EH (cell line): Measurements from ENCODE around the gene ARL4D.
"Not testable (repeated sequence)": the region's sequence is repeated elsewhere in the genome, so short reads cannot be mapped to it uniquely, and the experiment has no call there.

ENCODE experiments used
- DNase-seq: peaks from one replicate; pipeline ENCODE4 v3.0.0-alpha.2; 2015; ENCODE audit warnings: low read depth

Gene ARL4D

DNA sequence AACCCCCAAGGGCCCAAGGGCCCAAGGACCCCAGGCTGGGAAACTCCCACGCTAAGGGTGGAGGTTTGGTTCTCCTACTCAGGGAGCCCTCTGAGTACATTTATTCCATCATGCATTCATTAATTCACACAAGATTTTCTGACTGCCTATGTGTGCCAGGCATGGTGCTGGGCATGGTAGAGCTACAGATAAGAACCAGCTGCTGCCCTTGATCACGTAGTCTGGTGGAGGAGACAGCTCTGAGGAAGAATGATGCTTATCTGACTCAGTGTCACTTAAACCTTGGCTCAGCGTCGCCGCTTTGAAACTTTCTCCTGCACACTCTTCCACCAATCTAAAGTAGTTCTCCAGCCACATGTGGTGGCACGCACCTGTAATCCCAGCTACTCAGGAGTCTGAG, 3.6 kb upstream of the ARL4D start:
- no peak for DNase-seq

DNA sequence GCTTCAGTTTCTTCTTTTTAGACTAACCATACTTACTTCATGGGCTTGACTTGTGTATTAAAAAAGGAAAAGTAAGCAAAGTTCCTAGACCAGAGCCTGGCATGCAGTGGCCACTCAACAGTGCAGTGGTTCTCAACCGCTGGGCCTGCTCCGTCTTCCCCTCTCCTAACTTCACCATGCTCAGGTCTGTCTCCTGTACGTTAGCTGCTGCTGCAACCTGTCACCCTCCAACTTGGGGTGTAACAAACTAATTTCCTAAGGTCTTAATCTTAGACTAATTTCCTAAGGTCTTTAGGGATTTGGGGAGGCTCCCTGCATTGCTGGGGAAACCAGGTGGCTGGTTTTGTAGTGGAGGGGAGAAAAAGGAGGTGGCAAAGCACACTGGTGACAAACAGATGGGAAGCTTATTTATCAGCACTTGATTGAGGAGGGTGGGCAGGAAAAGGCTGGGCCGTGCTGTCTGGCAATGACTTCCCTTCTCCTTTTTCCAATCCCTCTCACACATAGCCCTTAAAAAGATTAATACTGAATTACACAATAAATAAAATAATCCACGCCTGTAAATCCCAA, 2.2 kb upstream of the ARL4D start:
- DNase-seq: no peak

GRCh38 chr17:43399839-43400328, 1.1 kb downstream of the ARL4D start:
- no peak for DNase-seq

DNA sequence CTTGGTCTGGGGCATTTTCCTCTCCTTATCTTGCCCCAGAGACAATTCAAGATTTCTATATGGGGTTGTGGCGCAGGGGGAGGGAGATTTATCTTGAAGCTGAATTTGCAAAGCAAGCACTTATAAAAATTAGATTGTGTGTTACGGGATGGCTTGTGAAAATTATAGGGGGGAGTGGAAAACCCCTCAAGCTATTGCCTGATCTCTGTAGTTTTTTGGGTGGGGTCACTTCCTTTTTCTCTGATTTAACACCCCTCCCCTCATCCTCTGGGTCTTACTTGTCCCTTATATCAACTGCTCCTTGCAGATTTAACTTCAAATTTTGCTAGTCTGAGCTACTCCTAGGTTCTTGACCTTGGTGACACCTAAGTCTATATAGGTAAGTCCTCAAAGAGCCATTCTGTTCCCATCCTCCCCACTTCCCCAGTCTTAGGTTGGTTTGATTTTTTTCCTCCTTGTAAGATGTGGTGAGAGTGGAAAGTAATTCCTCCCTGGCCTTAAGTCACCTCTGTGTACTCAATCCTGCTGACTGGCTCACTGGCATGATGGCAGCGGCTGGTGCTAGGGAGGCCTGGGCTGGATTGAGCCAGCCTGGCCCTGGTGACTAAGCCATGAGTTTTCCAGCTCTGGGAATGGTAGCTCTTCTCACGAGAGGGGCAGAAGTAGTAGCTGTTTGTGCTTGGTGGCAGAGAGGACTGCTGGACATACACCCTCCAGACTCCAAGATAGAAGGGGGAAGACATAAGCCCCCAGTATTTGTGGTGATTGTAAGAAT, 2.3 kb downstream of the ARL4D start:
- peak; percentile 92 for DNase-seq

GRCh38 chr17:43402078-43402477, 3.3 kb downstream of the ARL4D start:
- no peak for DNase-seq

DNA sequence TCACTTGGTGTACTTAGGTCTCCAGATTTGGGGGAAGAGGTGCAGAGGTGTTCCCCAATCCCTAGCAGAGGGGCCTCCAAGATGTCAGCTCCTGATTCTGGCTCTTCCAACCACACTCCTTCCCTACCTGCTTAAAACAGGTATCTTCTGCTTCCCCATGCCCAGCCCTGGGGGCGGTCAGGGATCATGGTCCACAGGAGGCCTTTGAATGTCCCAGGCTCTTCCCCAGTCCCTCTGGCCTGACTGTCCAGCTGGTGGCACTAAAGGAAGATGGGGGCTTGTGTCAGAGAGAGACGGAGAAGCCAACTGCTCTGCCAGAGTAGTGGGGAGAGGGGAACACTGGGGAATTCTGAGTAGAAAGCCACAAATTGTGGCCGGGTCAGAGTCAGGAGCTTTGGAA, 3.8 kb downstream of the ARL4D start:
- DNase-seq: no peak

- no peak for DNase-seq
Measured at GRCh38 chr17:43403846-43404245, 5.1 kb downstream of the ARL4D start.

DNA sequence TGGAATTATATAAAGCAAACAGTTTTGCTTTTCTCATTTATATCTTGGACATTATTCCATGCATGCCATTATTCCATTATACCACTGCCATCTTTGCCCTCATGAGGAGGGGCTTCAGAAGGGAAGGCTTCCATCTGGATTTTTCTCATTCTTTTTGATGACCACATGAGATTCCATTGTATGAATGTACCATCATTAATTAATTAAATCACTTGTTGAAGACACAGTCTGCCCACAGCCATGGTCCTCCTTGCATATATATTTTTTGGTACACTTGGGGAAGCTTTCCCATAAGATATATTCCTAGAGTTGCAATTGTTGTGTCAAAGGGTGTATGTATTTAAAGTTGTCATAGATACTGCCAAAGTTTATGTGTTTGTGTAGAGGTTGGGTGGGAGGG, 7.1 kb downstream of the ARL4D start:
- peak; percentile 73 for DNase-seq

DNA sequence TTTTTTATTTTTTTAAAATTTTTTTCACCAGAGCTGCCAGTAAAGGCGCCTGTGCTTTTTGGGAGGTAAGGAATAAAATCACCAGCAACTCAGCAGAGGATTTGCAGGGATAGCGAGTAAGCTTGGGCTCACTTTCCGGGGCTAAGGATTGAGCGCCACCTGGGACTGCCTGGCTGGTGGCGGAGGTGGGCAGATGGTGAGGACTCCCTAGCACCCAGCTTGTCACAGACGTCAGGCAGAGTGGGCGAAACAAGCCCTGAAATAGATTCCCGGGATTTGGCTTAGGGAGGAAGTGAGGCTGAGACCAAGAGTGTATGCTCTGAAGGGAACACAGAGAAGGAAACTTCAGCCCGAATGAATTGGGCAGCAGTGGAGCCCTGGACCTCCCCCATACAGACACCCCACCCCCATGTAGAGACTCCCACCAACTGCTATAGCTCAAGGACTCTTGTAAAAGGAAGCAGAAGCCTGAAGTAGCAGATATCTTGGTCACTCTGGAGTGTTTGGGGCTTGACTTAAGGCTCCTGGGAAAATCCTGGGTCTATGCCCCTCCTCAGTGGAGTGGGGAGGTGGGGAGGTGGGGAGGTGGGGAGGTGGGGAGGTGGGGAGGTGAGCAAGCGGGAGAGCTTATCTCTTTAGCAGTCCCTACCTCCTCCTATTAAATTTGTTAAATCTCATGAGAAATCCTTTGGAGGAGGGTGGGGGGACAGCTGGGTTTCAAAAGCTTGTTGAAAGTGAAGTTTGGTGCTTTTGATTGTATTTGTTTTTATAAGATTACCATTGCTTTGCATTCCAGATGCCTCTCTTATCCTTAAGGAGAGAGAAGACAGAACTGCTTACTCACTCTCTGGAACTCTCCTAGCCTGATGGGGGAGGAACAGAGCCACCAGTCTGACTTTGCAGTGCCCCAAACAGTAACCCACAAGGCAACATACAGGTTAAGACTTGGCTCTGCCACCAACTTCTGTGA, 8.2 kb downstream of the ARL4D start:
- DNase-seq: peak; percentile 85

- DNase-seq: no peak
Measured at GRCh38 chr17:43409131-43409530, 10.3 kb downstream of the ARL4D start.

GRCh38 chr17:43410557-43411368, 12.0 kb downstream of the ARL4D start:
- peak; percentile 35 for DNase-seq

DNA sequence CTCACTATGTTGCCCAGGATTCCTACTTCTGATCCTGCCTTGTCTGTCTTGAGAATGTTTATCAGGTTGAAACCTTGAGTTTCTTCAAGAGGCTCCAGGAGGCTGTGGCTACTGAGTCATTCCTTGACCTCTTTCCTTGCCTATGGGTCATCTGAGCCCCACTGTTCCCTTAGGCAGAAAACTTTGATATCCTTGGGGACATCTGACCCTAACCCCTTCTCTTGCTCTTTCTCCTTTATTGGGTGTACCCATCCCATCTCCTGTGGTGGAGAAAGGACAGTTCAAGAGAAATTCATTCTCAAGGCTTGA, 12.5 kb downstream of the ARL4D start:
- DNase-seq: no peak

DNA sequence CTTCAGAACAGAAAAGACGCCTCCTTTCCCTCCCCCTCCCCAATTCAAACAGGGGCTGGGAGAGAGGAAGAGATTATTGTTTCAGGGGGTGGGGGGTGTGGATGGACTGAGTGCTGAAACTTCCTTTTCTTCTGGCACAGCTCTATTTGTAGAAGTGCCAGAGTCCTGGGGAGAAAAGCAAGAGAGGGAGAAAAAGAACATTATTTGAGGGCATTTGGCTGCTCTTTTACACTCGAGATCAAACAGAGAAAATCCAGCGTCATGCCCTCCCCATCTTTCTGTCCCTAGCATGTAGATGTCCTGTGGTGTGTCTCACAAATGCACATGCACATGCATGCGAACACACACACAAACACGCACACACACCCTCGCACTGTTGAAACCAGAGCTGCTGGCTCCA, 13.0 kb downstream of the ARL4D start:
- no peak for DNase-seq

DNA sequence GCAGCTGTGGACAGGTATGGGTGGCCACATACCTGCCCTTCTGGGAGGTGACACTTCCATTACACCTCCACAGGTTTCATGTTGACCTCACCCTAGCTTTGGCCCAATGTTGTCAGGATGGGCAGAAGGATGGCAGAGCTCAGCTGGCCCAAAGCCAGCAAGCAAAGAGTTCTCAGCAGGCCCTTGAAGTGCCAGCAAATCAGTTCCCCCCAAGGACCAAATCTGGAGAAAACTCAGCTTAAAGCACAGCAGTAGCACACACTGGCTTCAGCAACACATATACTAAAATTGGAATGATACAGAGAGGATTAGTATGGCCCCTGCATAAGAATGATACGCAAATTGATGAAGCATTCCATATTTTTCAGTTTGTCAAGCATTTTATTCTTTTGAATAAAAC, 13.4 kb downstream of the ARL4D start:
- DNase-seq: no peak

DNA sequence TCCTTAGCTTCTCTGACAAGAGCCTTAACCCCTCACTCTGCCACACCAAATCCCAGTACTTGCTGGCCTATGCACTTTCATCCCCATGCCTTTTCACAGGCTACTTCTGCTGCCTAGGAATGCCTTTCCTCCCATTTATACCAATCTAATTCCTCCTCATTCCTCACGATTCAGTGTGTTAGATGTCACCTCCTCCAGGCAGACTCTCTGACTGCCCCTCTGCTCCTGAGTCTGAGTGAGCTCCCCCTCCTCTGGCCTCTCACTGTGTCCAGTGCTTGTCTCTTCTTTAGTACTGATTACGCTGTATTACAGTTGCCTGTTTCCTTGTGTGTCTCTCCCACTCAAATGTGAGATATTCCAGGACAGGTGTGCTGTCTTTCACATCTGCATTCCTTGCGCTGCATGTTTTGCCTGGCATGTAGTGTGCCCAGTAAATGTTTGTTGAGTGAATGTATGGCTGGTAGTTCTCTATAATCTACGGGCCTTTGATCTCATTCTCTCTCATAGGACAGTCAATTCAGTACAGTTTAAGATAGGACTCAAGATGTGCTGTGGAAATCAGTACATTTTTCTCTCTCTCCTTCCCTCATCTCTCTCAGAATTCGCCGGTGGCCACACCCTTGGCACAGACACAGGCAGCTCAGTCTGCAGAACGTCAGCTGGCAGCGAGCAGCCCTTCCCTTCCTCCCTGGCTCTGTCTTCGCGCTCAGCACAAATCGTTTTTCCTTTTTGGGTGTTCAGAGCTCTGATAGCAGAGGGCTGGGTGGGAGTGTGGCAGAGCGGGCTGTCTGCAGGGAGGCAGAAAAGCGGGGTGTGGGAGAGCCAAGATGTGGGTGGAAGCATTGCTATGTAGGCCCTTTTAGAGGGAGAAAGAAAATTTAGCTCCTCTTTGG, 18.5 kb downstream of the ARL4D start:
- peak; percentile 77 for DNase-seq

GRCh38 chr17:43418441-43419374, 19.9 kb downstream of the ARL4D start:
- DNase-seq: peak; percentile 97

DNA sequence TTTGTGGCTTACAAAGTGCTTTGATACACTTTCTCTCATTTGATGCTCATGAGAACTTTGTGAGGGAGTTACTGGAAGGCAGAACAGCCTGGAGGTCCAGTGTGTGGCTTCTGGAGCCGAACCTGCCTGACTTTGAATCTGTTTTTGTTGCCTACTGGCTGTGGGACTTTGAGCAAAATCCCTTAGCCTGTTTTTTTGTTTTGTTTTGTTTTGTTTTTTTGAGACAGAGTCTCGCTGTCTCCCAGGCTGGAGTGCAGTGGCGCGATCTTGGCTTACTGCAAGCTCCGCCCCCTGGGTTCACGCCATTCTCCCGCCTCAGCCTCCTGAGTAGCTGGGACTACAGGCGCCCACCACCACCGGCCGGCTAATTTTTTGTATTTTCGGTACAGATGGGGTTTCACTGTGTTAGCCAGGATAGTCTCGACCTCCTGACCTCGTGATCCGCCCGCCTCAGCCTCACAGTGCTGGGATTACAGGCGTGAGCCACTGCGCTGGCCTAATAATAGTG, 20.6 kb downstream of the ARL4D start:
- DNase-seq: not testable (repeated sequence)

- no peak for DNase-seq
Measured at GRCh38 chr17:43423777-43424455, 25.1 kb downstream of the ARL4D start.
